Stimulated activated CD4-positive, alpha-beta T cell treated with anti-CD3 and anti-CD28 coated beads, Interleukin-4, amount 100 ng/mL, for 48 hours (primary cell): ENCODE measurements around the gene GNE.
A peak's percentile ranks its signal among the peaks of the same experiment; 100 is the strongest.

ENCODE experiments used
- DNase-seq, 2 donors: peaks; one replicate each; pipeline ENCODE4 v3.0.0-alpha.2; 2020; ENCODE audit warnings: low read depth in 2 of 2

The GNE gene

GRCh38 chr9:36169166-36169565, 89.1 kb downstream of the GNE start, which contains the start of gene CCIN:
TSS of gene CCIN (plus strand) at chr9:36169388. CDS start at chr9:36169503, 115 bp downstream.
- DNase-seq = no peak

- peak; percentile 74 to 82 for DNase-seq
Measured at GRCh38 chr9:36166168-36166927, 91.9 kb downstream of the GNE start.

GRCh38 chr9:36165826-36166167, 92.5 kb downstream of the GNE start:
- no peak for DNase-seq

GRCh38 chr9:36164989-36165388, 93.3 kb downstream of the GNE start:
- no peak for DNase-seq
